ENCODE measurements around the gene CTCF.
"Not testable (repeated sequence)": the region's sequence is repeated elsewhere in the genome, so short reads cannot be mapped to it uniquely, and the experiment has no call there.

Gene CTCF

GRCh38 chr16:67528870-67529581, 33.3 kb upstream of the CTCF start:
- TF ChIP-seq CTCF (IDR thresholded peaks at IDR 0.05; ENCODE audit: low read depth, low read length) = no peak
- DNase-seq (ENCODE audit: low read depth in 2 of 2) = peak; percentile 37 to 45
- H3K4me3 ChIP-seq (replicated peaks in 1 of 2; ENCODE audit: low read depth in 2 of 2, low read length in 2 of 2) = peak overlapping the region; percentile 69 to 79

GRCh38 chr16:67529582-67530012, 32.7 kb upstream of the CTCF start:
- no peak for TF ChIP-seq CTCF (IDR thresholded peaks at IDR 0.05; ENCODE audit: low read depth, low read length)
- DNase-seq (ENCODE audit: low read depth in 2 of 2) = peak; percentile 26 to 51
- H3K4me3 ChIP-seq (replicated peaks in 1 of 2; ENCODE audit: low read depth in 2 of 2, low read length in 2 of 2) = peak overlapping the region; percentile 69 to 79

- DNase-seq (ENCODE audit: low read depth in 2 of 2) = peak; percentile 79 to 88
- TF ChIP-seq CTCF (IDR thresholded peaks at IDR 0.05; ENCODE audit: low read depth, low read length) = no peak
- H3K4me3 ChIP-seq (replicated peaks in 1 of 2; ENCODE audit: low read depth in 2 of 2, low read length in 2 of 2) = peak overlapping the region; percentile 69 to 79
Measured at GRCh38 chr16:67530013-67530939, 32.0 kb upstream of the CTCF start.

GRCh38 chr16:67531247-67531646, 31.1 kb upstream of the CTCF start:
- no peak for DNase-seq (ENCODE audit: low read depth in 2 of 2)
- H3K4me3 ChIP-seq (replicated peaks in 1 of 2; ENCODE audit: low read depth in 2 of 2, low read length in 2 of 2) = no peak overlapping the region
- no peak for TF ChIP-seq CTCF (IDR thresholded peaks at IDR 0.05; ENCODE audit: low read depth, low read length)

- DNase-seq (ENCODE audit: low read depth in 2 of 2) = no peak
- H3K4me3 ChIP-seq (replicated peaks in 1 of 2; ENCODE audit: low read depth in 2 of 2, low read length in 2 of 2) = no peak overlapping the region
- no peak for TF ChIP-seq CTCF (IDR thresholded peaks at IDR 0.05; ENCODE audit: low read depth, low read length)
Measured at GRCh38 chr16:67533024-67533560, 29.2 kb upstream of the CTCF start.

- not testable (repeated sequence) for H3K4me3 ChIP-seq (replicated peaks in 1 of 2; ENCODE audit: low read depth in 2 of 2, low read length in 2 of 2); DNase-seq (ENCODE audit: low read depth in 2 of 2)
Measured at GRCh38 chr16:67533987-67534386, 28.3 kb upstream of the CTCF start.

- no peak overlapping the region for H3K4me3 ChIP-seq (replicated peaks in 1 of 2; ENCODE audit: low read depth in 2 of 2, low read length in 2 of 2)
- no peak for DNase-seq (ENCODE audit: low read depth in 2 of 2)
- no peak for TF ChIP-seq CTCF (IDR thresholded peaks at IDR 0.05; ENCODE audit: low read depth, low read length)
Measured at GRCh38 chr16:67534431-67534830, 27.9 kb upstream of the CTCF start.
